Activated CD8-positive, alpha-beta memory T cell treated with anti-CD3 and anti-CD28 coated beads, Interleukin-2, amount 50 U/mL, for 4 hours (primary cell): Measurements from ENCODE around the gene SDR9C7.
"Not testable (repeated sequence)": the region's sequence is repeated elsewhere in the genome, so short reads cannot be mapped to it uniquely, and the experiment has no call there.

Experiments
- DNase-seq: peaks from one replicate; pipeline ENCODE4 v3.0.0-alpha.2; 2020

The SDR9C7 gene

GRCh38 chr12:56951582-56952339, 17.6 kb upstream of the SDR9C7 start:
- DNase-seq: no peak

DNA sequence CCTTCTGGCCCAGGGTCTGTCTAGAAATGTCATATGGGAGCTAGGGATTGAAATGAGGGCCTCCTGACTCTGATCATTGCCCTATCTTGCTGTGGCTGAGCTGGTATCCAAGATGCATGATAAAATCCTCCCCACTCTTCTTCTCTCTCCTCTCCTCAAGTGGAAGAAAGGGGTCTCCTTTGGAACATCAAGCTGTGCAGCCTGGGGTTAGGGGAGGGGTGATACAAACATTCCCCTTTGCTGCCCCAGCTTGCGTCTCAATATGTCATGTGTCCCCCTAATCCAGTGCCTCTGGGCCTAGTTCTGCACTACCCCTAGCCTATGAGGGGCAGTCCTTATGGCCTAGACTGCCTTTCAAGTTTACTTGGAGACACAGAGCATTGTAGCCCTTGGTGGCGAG, 14.7 kb upstream of the SDR9C7 start:
- no peak for DNase-seq

- no peak for DNase-seq
Observed at GRCh38 chr12:56948457-56948777, 14.2 kb upstream of the SDR9C7 start.

GRCh38 chr12:56947633-56948456, 13.6 kb upstream of the SDR9C7 start:
- no peak for DNase-seq

DNA sequence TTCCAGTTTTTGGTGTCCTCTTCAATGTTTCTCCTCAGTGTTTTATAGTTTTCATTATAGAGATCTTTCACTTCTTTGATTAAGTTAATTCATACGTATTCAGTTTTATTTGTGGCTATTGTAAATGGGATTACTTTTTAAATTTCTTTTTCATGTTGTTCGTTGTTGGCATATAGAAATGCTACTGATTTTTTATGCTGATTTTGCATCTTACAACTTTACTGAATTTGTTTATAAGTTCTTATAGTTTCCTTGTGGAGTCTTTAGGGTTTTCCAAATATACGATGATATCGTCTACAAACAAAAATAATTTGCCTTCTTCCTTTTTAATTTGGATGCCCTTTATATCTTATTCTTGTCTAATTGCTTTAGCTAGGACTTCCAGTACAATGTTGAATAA, 9.7 kb upstream of the SDR9C7 start:
- DNase-seq: no peak

DNA sequence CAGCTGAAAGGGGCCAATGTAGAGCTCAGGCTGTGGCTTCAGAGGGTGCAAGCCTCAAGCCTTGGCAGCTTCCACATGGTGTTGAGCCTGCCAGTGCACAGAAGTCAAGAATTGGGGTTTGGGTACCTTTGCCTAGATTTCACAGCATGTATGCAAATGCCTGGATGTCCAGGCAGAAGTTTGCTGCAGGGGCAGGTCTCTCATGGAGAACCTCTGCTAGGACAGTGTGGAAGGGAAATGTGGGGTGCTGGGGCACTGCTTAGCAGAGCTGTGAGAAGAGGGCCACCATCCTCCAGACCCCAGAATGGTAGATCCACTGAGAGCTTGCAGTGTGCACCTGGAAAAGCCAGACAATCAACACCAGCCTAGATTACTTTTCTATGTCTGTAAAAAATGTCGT, 9.2 kb upstream of the SDR9C7 start:
- not testable (repeated sequence) for DNase-seq

GRCh38 chr12:56941299-56942017, 7.2 kb upstream of the SDR9C7 start:
- no peak for DNase-seq

- DNase-seq: not testable (repeated sequence)
Observed at GRCh38 chr12:56940942-56941298, 6.7 kb upstream of the SDR9C7 start.

DNA sequence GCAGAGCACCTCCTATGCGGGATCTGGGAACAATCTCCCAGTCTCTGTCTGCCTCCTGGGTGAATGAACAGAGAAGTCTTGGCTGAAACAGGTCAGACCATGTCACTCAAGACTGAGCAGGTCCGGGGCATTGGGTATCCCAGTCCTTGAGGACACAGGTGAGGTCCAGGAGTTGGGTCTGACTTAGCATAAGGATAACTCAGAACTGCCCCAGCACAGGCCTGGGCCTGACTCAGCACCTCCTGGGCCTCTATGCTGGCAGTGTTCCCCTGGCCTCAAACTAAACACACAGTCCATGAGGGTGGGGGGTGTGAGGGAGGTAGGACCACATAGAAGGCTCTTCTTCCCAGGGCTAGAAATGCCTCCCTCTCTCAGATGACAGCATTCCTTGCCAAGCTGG, 1.5 kb upstream of the SDR9C7 start:
- DNase-seq: no peak

GRCh38 chr12:56935157-56935556, 949 bp upstream of the SDR9C7 start:
- no peak for DNase-seq

GRCh38 chr12:56932867-56933266, 1.3 kb downstream of the SDR9C7 start:
- DNase-seq: no peak

GRCh38 chr12:56932146-56932545, 2.1 kb downstream of the SDR9C7 start:
- no peak for DNase-seq

DNA sequence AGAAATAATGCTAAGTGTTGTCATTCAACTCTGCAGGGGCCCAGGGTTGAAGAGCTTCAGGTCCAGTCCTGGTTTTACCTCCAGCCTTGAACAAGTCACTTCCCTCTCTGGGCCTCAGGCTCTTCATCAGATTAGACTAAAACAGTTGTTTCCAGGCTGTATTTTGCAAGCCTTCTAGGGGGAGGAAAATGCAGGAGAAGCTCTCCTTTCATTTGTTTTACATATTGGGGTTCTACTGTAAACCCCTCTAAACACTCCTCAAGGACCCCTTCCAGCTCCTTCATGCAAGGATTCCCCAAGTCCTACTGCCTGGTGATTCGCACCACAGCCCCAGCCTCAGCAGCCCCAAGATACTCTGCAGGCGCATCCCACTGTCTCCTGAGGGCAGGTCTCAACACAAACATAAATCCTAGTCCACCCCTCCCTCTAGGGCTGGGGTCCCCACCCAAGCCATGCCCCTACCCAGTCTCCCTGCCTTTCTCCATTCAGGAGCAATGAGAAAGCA, 2.7 kb downstream of the SDR9C7 start:
- no peak for DNase-seq

- DNase-seq: no peak
Observed at GRCh38 chr12:56930241-56930640, 4.0 kb downstream of the SDR9C7 start.

- DNase-seq: no peak
Observed at GRCh38 chr12:56929780-56930179, 4.4 kb downstream of the SDR9C7 start.

DNA sequence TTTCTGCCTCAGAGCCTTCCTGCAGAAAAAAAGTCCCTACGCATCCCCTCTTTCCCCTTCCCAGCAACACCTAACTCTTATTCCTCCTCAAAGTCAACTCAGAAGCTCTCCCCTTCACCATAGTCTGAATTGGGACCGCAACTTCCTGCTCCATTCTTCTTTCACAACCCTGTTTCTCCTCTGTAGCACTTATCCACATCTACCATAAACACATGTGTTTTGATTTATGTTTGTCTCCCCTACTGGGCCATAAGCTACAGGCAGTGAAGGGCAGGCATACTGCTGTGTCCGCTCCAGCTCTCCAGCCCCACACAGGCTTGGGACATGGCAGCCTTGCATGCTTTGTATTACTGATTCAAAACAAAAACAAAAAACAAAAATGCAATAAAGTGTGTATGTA, 5.9 kb downstream of the SDR9C7 start:
- no peak for DNase-seq

- no peak for DNase-seq
Observed at GRCh38 chr12:56927281-56927680, 6.9 kb downstream of the SDR9C7 start.

GRCh38 chr12:56922031-56922430, 12.2 kb downstream of the SDR9C7 start:
- no peak for DNase-seq

GRCh38 chr12:56921346-56921745, 12.9 kb downstream of the SDR9C7 start:
- DNase-seq: no peak

DNA sequence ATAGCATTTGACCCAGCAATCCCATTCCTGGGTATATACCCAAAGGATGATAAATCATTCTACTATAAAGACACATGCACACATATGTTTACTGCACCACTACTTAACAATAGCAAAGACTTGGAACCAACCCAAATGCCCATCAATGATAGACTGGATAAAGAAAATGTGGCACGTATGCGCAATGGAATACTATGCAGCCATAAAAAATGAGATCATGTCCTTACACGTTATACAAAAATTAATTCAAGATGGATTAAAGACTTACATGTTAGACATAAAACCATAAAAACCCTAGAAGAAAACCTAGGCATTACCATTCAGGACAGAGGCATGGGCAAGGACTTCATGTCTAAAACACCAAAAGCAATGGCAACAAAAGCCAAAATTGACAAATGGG, 16.1 kb downstream of the SDR9C7 start:
- DNase-seq: not testable (repeated sequence)

GRCh38 chr12:56916996-56917333, 17.2 kb downstream of the SDR9C7 start:
- no peak for DNase-seq

GRCh38 chr12:56916296-56916995, 17.8 kb downstream of the SDR9C7 start:
- DNase-seq: no peak

DNA sequence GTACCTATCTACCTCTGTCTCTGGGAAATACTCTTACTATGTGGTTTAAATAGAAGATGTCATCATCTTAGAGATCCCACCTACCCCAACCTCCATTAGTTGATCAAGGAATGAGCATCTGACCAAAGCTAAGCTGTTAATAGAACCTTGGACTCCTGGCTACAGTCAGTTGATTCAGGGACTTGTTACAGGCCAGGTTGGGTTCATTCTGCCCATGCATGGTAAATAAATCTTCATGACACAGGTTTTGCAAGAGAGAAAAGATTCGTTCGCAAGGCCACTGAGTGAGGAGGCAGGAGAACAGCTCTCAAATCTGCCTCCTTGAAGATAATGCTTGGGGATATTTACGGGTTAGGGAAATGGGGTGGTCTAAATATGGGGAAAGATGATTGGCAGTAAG, 19.5 kb downstream of the SDR9C7 start:
- DNase-seq: no peak
